Psoas muscle (tissue), 8 donors: Measurements from ENCODE around the gene TAF6L. TPM values are rescaled to one million over a fixed set of nuclear protein-coding genes. Genes with fewer than 3 reads are reported as not detected.
A peak's percentile ranks its signal among the peaks of the same experiment; 100 is the strongest.
"Not testable (repeated sequence)": the region's sequence is repeated elsewhere in the genome, so short reads cannot be mapped to it uniquely, and the experiment has no call there.

Source experiments
- ATAC-seq, 4 donors: fragments of 200-7000 bp; cut with Tn5 transposase; one replicate each; pipeline ENCODE4 v1.9.1; 2020; ENCODE audit warnings: moderate library complexity in 3 of 4, mild to moderate bottlenecking in 2 of 4
- DNase-seq, 2 donors: peaks; one replicate each; pipeline ENCODE4 v3.0.0-alpha.2; 2020
- H3K27ac ChIP-seq: fragments of 200-600 bp; one replicate; pipeline ENCODE4 v1.8.0; 2022
- H3K27me3 ChIP-seq, 3 donors: fragments of 200-600 bp in 1 of 3; one replicate each; pipeline versions ENCODE4 v1.6.1 to v1.8.0; 2013 to 2022; ENCODE audit warnings: low read length in 2 of 3, mild to moderate bottlenecking in 2 of 3, moderate library complexity in 1 of 3; ENCODE audit not compliant: insufficient read depth in 3 of 3
- H3K36me3 ChIP-seq, 2 donors: fragments of 200-600 bp in 1 of 2; one replicate each; pipeline versions ENCODE4 v1.6.1 to v1.8.0; 2013 to 2022; ENCODE audit warnings: low read depth in 1 of 2, mild to moderate bottlenecking in 1 of 2, moderate library complexity in 1 of 2; ENCODE audit not compliant: insufficient read depth in 1 of 2
- H3K4me1 ChIP-seq: fragments of 200-600 bp; one replicate; pipeline ENCODE4 v1.8.0; 2022
- H3K4me3 ChIP-seq: fragments of 200-600 bp; one replicate; pipeline ENCODE4 v1.8.0; 2022; ENCODE audit warnings: mild to moderate bottlenecking
- H3K9me3 ChIP-seq: fragments of 200-600 bp; one replicate; pipeline ENCODE4 v1.8.0; 2022
- CTCF ChIP-seq: fragments of 200-600 bp; IDR thresholded peaks from one replicate; pipeline ENCODE4 v1.8.0; 2022; ENCODE audit warnings: antibody characterized with exemption
- WGBS, 3 donors: extraction: QIAGEN DNeasy Blood & Tissue Kit; methylation state at CpG; one replicate each; pipeline versions ENCODE4 v1.1.6 to v1.1.7; 2013; 5-methylcytosine and 5-hydroxymethylcytosine counted together
- intact Hi-C, 2 donors: fragments of 100-400 bp; cut with DNase I; formaldehyde crosslinking; loops; one replicate each; pipeline versions ENCODE4 v1.11.0 to v1.14.2; 2022
- polyA plus RNA-seq, 3 donors: library from polyadenylated mRNA; stranded (reverse); fragments of 200-250 nt; gene quantifications; one replicate each; pipeline ENCODE4 v1.2.3, GENCODE V29; 2013
- total RNA-seq, 4 donors: library from RNA; stranded (reverse); fragmentation: NEBNext Ultra II Directional in 2 of 4; extraction: Animal tissue kit (Norgen Biotek cat#: 25700) in 2 of 4; gene quantifications; one replicate each; pipeline versions ENCODE4 v1.2.1 to v1.2.4, GENCODE V29; 2021 to 2023
- donor health status: healthy with polysubstance abuse.
- donor health status: DM: no; HTN: no; CAD: no; lungs with moderate emphysema.
- donor health status: Bipolar disorder and iron deficiency.
- donor health status: healthy.
- donor health status: DM: yes; HTN: yes; CAD: no.
- donor health status: DM: no; HTN: no; CAD: no.
- donor health status: DM: no; HTN: no; CAD: no.
- donor health status: DM: yes; HTN: yes; CAD: no.

Gene TAF6L
- total and polyA plus RNA-seq, 7 donors: 13.5 to 26.5 (median 18.8) TPM

DNA sequence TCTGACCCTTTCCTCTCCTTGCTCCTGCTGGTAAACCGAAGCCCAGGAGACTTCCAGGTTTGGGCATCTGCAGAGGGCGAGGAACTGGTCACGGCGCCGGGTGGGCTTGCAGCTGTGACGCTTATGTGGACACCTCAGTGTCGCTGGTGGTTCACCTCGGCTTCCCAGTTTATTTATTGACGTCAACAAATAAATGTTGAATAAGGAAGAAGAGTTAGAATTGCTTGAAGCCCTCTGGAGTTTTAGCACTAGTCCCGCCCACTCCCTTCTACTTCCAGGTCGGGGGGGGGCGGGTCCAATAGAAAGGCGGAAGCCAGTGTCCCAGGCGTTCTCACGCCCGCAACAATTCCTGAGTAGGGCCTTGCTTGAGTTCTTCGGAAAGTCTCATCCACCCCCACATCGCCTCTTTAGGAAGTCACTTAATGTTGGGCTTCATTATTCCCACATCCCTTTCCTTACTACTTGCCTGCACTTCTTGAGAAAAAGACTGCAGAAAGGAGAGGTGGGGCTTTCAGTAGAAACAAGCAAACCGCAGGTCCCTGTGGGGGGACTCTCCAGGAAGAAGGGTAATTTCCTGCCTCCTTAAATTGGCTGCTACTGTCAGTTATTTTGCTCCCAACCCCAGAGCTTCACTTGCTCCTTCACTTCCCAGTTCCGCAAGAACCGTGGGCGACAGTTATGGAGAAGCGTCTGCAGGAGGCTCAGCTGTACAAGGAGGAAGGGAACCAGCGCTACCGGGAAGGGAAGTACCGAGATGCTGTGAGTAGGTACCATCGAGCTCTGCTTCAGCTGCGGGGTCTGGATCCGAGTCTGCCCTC is 42.8 kb upstream of the TAF6L start, which contains the start of gene TTC9C:
TSS of gene TTC9C (plus strand) at position 316 of the 818 bp plus-strand sequence. CDS start at position 679, 363 bp downstream.
- peaks cover 38% of the 10 kb centered on the region for H3K4me1 ChIP-seq
- intact Hi-C loops: loop anchor here (5.0 kb wide), 2 partner anchors 34 to 39 kb away; partner anchors contain the start of gene POLR2G (in 1 of the 2)

DNA sequence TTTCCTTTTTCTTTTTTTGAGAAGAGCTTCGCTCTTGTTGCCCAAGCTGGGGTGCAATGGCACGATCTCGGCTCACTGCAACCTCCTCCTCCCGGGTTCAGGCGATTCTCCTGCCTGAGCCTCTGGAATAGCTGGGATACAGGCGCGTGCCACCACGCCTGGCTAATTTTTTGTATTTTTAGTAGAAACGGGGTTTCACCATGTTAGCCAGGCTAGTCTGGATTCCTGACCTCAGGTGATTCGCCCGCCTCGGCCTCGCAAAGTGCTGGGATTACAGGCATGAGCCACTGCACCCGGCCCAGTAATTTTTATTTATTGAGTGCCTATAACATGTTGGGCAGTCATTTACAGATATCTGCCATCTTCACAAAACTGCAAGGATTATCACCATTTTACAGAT is 41.1 kb upstream of the TAF6L start:
- H3K27me3 ChIP-seq, intact Hi-C loops, ATAC-seq, H3K9me3 ChIP-seq, DNase-seq, H3K27ac ChIP-seq: not testable (repeated sequence)
- WGBS, 3 donors: 87 to 89% (median 88%) methylated on average over 14 of the region's 14 CpGs
- Histone ChIP-seq H3K4me1 (peaks cover 23% of the 10 kb centered on the region), H3K4me3 (peak overlapping the region; percentile 76), H3K36me3 (peaks cover 4 to 38% of the 10 kb centered on the region in 2 donors)

More for the DNA sequence above, 42.8 kb upstream of the TAF6L start, which contains the start of gene TTC9C:
- DNase-seq (peak; percentile 87 to 91), ATAC-seq (peak; percentile 65 to 78 (median 68))
- no peak for TF ChIP-seq CTCF
- Histone ChIP-seq H3K9me3 (no peaks in the 10 kb centered on the region), H3K27me3 (no peaks in the 10 kb centered on the region), H3K36me3 (peaks cover 5 to 35% of the 10 kb centered on the region in 2 donors), H3K27ac (peak within 1 kb of the TSS; percentile 98), H3K4me3 (peak within 1 kb of the TSS; percentile 76)
- WGBS, 3 donors: 0 to 2% (median 0%) methylated on average over 28 to 29 of the region's 29 CpGs

GRCh38 chr11:62732830-62733229 is 38.4 kb upstream of the TAF6L start:
- H3K27me3 ChIP-seq: no peaks in the 10 kb centered on the region
- DNase-seq (no peak), ATAC-seq (no peak)
- H3K36me3 ChIP-seq: peaks cover 4 to 65% of the 10 kb centered on the region in 2 donors
- no peaks in the 10 kb centered on the region for H3K9me3 ChIP-seq
- H3K27ac ChIP-seq: no peak overlapping the region
- intact Hi-C loops: no loop called here
- TF ChIP-seq CTCF: no peak
- no peak overlapping the region for H3K4me3 ChIP-seq
- WGBS, 3 donors: 86 to 94% (median 86%) methylated on average over 2 of the region's 2 CpGs
- H3K4me1 ChIP-seq: peaks cover 15% of the 10 kb centered on the region

DNA sequence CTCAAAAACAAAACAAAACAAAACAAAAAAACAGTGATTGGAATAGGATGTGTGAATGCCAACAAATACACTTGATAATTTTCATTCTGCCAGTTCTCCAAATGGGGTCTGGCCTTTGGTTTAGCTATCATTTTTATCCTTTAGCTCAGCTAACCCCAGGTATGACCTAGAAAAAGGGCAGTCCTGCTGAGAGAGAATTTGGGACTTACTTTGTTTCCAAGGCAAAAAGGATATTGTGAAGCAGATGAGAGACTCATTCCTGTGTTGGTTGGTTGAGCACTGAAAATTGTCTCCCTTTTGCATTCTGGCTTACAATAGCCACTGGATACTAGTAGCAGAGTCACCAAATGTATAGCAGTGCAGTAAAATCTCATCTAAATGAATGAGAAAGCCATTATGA is 34.0 kb upstream of the TAF6L start:
- Histone ChIP-seq H3K4me1 (no peaks in the 10 kb centered on the region), H3K36me3 (peaks cover 0 to 89% of the 10 kb centered on the region in 2 donors), H3K4me3 (no peak overlapping the region), H3K27ac (no peak overlapping the region), H3K27me3 (no peaks in the 10 kb centered on the region), H3K9me3 (no peaks in the 10 kb centered on the region)
- no peak for TF ChIP-seq CTCF
- DNase-seq: no peak
- ATAC-seq: no peak
- intact Hi-C loops: no loop called here

DNA sequence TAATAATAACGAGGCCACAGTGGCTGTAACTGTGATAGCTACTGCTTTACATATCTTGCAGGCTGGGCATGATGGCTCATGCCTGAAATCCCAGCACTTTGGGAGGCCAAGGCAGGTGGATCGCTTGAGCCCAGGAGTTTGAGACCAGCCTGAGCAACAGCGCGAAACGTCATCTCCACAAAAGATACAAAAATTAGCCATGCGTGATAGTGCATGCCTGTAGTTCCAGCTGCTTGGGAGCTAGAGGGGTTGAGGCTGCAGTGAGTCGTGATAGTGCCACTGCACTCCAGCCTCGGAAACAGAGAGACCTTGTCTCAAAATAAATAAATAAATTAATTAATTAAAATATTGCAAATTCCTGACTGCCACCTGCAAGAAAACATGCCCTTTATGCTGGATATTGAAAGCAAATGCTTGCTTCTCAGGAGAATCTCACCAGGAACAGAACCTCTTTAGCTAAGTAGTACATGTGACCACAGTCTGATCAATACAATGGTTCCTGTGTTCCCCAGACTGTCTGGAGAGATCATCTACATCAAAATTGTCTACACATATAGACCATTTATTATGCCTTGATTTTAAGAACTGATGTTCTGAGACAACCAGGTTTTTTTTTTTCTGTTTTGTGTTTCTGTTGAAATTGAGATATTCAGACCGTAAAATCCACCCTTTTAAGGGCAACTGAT is 23.6 kb upstream of the TAF6L start:
- H3K4me1 ChIP-seq: peaks cover 2% of the 10 kb centered on the region
- H3K36me3 ChIP-seq: peaks cover 5 to 21% of the 10 kb centered on the region in 2 donors
- ATAC-seq (no peak), DNase-seq (no peak)
- H3K27ac ChIP-seq: no peak overlapping the region
- H3K4me3 ChIP-seq: no peak overlapping the region
- no peaks in the 10 kb centered on the region for H3K9me3 ChIP-seq
- no peak for TF ChIP-seq CTCF
- 70 to 79% (median 73%) methylated on average over 9 of the region's 9 CpGs for WGBS, 3 donors
- no peaks in the 10 kb centered on the region for H3K27me3 ChIP-seq
- intact Hi-C loops: no loop called here

GRCh38 chr11:62749931-62750330 is 21.3 kb upstream of the TAF6L start:
- intact Hi-C loops, H3K4me3 ChIP-seq, H3K27me3 ChIP-seq, H3K9me3 ChIP-seq, ATAC-seq, DNase-seq, H3K27ac ChIP-seq: not testable (repeated sequence)
- peaks cover 12% of the 10 kb centered on the region for H3K4me1 ChIP-seq
- 91 to 95% (median 93%) methylated on average over 5 of the region's 5 CpGs for WGBS, 3 donors
- peaks cover 5 to 21% of the 10 kb centered on the region in 2 donors for H3K36me3 ChIP-seq
